Stimulated activated CD8-positive, alpha-beta memory T cell treated with anti-CD3 and anti-CD28 coated beads, Interleukin-15, amount 100 ng/mL, for 48 hours (primary cell): ENCODE data around the gene SNX5.
"Not testable (repeated sequence)": the region's sequence is repeated elsewhere in the genome, so short reads cannot be mapped to it uniquely, and the experiment has no call there.

ENCODE experiments used
- DNase-seq, 2 donors: peaks; one replicate each; pipeline ENCODE4 v3.0.0-alpha.2; 2020; ENCODE audit warnings: low read depth in 2 of 2

SNX5 gene

GRCh38 chr20:17960400-17960885 lies 8.2 kb downstream of the SNX5 start:
- not testable (repeated sequence) for DNase-seq

- no peak for DNase-seq
Observed at GRCh38 chr20:17959257-17959627, 9.4 kb downstream of the SNX5 start.

GRCh38 chr20:17958373-17959256 lies 10.0 kb downstream of the SNX5 start:
- no peak for DNase-seq

GRCh38 chr20:17957505-17958363 lies 10.9 kb downstream of the SNX5 start:
- DNase-seq = no peak

GRCh38 chr20:17956099-17956685 lies 12.4 kb downstream of the SNX5 start:
- no peak for DNase-seq

GRCh38 chr20:17955302-17955701 lies 13.3 kb downstream of the SNX5 start:
- DNase-seq = no peak

- no peak for DNase-seq
Observed at GRCh38 chr20:17953935-17954334, 14.7 kb downstream of the SNX5 start.

- DNase-seq = no peak
Observed at GRCh38 chr20:17952692-17953684, 15.6 kb downstream of the SNX5 start.

- DNase-seq = no peak
Observed at GRCh38 chr20:17951323-17951722, 17.3 kb downstream of the SNX5 start.

GRCh38 chr20:17950670-17951069 lies 17.9 kb downstream of the SNX5 start:
- DNase-seq = no peak

GRCh38 chr20:17949899-17950298 lies 18.7 kb downstream of the SNX5 start:
- no peak for DNase-seq

GRCh38 chr20:17948442-17948841 lies 20.2 kb downstream of the SNX5 start:
- DNase-seq = no peak

- no peak for DNase-seq
Observed at GRCh38 chr20:17947474-17947815, 21.1 kb downstream of the SNX5 start.

GRCh38 chr20:17946572-17947473 lies 21.8 kb downstream of the SNX5 start:
- DNase-seq = no peak

GRCh38 chr20:17946040-17946439 lies 22.6 kb downstream of the SNX5 start:
- DNase-seq = no peak

- DNase-seq = no peak
Observed at GRCh38 chr20:17944854-17945474, 23.6 kb downstream of the SNX5 start.

GRCh38 chr20:17943343-17943742 lies 25.3 kb downstream of the SNX5 start:
- DNase-seq = no peak

- DNase-seq = no peak
Observed at GRCh38 chr20:17941826-17942196, 26.8 kb downstream of the SNX5 start.

GRCh38 chr20:17941087-17941825 lies 27.3 kb downstream of the SNX5 start:
- no peak for DNase-seq
